GM12891 (cell line): ENCODE results near the gene USF3.

Experiments
- DNase-seq: peaks from one replicate; pipeline ENCODE4 v3.0.0; 2011; ENCODE audit warnings: low spot score; ENCODE audit not compliant: insufficient read length
- FAIRE-seq: peaks from 2 replicates; lab custom pipeline; 2011; peaks lifted over from hg19 to GRCh38; lab: Jason Lieb, UNC
- PAX5 ChIP-seq: IDR thresholded peaks from 2 replicates; pipeline ENCODE4 v1.6.1; 2011; ENCODE audit warnings: low read length, moderate library complexity, mild to moderate bottlenecking; ENCODE audit not compliant: insufficient read depth, severe bottlenecking
- POLR2A ChIP-seq: IDR thresholded peaks from 2 replicates; pipeline ENCODE4 v1.6.1; 2011; ENCODE audit warnings: low read depth, low read length, control low read depth
- POLR2AphosphoS5 ChIP-seq: IDR thresholded peaks from 2 replicates; pipeline ENCODE4 v1.6.1; 2011; ENCODE audit warnings: low read depth, low read length, control low read depth
- POU2F2 ChIP-seq: IDR thresholded peaks from 2 replicates; pipeline ENCODE4 v1.6.1; 2011; ENCODE audit warnings: low read depth, mild to moderate bottlenecking, control low read depth, low read length, moderate library complexity
- SPI1 ChIP-seq: IDR thresholded peaks from 2 replicates; pipeline ENCODE4 v1.6.1; 2011; ENCODE audit warnings: low read depth, low read length, control low read depth
- TAF1 ChIP-seq: IDR thresholded peaks from 2 replicates; pipeline ENCODE4 v1.6.1; 2011; ENCODE audit warnings: low read depth, low read length, control low read depth

Gene USF3

DNA sequence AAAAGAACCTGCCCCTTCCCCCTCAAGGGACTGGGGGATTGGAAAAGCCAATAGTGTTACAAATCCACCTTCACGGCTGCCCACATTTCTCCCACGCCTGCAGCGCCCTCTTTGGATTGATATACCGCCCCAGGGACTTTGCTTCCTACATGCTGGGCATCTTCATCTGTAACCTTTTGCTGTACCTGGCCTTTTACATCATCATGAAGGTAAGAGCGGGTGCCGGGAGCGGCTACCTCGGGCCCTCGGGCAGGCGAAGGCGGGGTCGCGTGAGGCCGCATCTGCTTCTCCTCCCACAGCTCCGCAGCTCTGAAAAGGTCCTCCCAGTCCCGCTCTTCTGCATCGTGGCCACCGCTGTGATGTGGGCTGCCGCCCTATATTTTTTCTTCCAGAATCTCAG, 73.1 kb downstream of the USF3 start:
- TF ChIP-seq PAX5 (no peak), POLR2A (no peak), POLR2AphosphoS5 (no peak), TAF1 (no peak), POU2F2 (no peak), SPI1 (no peak)
- no peak for FAIRE-seq
- DNase-seq, result no peak

DNA sequence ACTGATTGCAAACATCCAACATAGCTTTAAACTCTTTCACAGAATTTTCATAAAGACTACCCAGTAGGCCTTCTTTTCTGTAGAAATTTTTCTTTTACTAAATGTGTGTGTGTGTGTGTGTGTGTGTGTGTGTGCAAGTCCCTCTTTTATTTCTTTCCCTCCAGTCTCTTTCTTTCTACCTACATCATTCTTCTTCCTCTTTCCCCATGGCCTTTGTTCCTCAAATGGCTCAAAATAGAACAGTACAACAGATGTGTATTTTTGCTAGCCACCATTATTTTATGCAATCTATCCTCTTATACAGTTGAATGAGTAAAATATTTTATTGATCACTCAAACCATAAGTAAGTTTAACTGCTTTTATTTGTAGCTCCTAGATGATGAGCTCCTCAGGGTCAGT, 76.4 kb downstream of the USF3 start:
- FAIRE-seq, result no peak
- DNase-seq, result no peak
- TF ChIP-seq SPI1 (no peak), POLR2A (no peak), TAF1 (no peak), PAX5 (no peak)

DNA sequence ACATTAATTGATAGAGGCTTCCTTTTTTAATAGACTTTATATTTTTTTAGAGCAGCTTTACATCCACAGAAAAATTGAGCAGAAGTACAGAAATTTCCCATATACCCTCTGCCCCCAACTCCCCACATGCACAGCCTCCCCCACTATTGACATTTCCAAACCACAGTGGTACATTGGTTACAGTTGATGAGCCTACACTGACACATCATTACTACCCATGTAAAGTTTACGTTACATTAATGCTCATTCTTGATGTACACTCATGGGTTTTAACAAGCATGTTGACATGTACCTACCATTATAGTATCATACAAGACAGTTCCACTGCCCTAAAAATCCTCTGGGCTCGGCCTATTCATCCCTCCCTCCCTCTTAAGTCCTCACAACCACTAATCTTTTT, 78.7 kb downstream of the USF3 start:
- TF ChIP-seq SPI1, result no peak
- TF ChIP-seq POU2F2, result no peak
- FAIRE-seq (peak; percentile 54), DNase-seq (no peak)

DNA sequence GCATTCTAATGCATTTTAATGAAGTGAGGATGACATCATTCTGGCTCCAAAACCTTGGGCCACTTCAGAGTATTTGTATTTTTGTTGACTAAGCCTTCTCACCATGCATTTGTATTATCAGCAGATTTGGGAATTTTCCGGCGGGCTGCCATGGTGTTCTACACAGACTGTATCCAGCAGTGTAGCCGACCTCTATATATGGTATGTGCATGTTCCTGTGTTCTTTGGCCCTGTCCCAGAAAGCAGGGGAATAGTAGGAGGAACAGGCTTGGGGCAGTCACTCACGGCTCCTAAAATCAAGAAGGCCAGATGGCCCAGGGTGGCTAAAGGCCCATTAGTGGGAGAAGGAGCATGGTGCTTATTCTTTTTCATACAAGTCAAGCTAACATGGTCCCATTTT, 80.5 kb downstream of the USF3 start:
- DNase-seq, result no peak
- no peak for FAIRE-seq
- TF ChIP-seq POU2F2 (no peak), POLR2A (no peak)

DNA sequence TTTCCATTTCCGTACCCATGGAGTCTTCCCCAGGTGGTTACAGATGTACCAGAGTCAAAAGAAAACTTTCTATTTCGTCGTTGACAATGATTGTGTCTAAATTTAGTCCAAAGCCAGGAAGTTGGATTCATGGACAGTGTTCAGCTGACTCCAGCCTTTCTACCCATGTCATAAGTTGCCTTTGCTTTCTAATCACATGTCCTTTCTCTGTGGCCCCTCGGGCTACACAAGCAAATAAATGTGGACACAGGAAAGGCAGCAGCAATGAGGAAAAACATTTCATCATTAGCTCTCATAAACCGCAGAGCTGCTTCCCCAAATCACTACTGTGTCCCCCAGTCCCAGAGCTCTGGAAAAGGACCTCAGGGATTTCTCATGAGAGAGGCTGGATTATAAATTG, 82.0 kb downstream of the USF3 start:
- DNase-seq (no peak), FAIRE-seq (no peak)
- no peak for TF ChIP-seq PAX5
- no peak for TF ChIP-seq TAF1
- TF ChIP-seq POLR2AphosphoS5, result no peak
- TF ChIP-seq POLR2A, result no peak
- no peak for TF ChIP-seq SPI1
- no peak for TF ChIP-seq POU2F2

DNA sequence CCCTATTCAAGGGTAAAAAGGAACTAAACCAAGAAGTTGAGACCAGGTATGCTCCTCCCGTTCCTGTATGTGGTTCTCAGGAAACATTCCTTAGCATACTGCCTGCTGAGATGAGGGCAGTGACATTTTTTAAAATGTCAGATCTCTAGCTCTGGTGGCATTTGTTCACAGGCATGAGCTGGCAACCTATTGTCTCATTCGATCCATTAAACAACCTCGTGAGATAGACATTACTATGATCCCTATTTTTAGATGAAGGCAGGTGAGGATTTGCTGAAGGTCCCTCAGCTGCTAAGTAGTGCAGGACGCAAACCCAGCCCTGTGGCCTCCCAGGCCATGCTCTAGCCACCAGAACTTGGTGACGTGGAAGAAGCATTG, 89.2 kb downstream of the USF3 start:
- TF ChIP-seq POLR2AphosphoS5 (no peak), PAX5 (no peak), SPI1 (no peak), POU2F2 (no peak), TAF1 (no peak), POLR2A (no peak)
- FAIRE-seq, result no peak
- DNase-seq, result no peak

DNA sequence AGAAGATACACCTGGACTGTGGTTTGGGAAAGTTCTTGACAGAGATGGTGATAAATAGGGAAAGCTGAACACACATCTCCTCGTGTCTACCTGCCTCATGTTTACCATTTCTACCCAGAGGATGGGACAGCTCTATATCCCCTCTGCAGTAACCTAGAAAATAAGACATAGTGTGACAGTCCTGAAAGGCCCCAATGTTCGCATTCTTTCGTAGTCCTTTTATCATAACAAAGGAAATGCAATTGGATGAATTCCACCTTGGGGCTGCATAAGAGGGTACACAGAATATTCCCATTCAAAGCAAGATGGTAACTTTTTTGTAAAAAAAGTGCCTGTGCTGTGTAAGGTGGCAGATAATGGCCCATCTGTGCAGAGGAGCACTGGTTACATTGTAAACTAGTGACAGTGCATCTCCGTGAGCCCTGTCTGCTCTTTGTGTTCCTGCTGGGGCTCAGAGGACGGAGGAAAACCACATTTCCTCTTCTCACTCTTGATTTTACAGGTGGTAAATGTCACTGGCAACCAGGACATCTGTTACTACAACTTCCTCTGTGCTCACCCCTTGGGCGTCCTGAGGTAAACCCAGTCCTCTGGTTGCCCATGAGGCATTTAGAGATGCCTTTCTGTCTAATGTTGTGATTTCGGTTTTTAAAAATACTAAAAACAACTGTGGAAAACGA, 89.8 kb downstream of the USF3 start:
- no peak for TF ChIP-seq PAX5
- TF ChIP-seq POU2F2, result peak; percentile 58; the same call in 1 of the 2 replicates
- no peak for TF ChIP-seq POLR2A
- TF ChIP-seq POLR2AphosphoS5, result no peak
- no peak for TF ChIP-seq TAF1
- TF ChIP-seq SPI1, result peak; percentile 81
- FAIRE-seq, result peak; percentile 98
- DNase-seq, result peak; percentile 62

DNA sequence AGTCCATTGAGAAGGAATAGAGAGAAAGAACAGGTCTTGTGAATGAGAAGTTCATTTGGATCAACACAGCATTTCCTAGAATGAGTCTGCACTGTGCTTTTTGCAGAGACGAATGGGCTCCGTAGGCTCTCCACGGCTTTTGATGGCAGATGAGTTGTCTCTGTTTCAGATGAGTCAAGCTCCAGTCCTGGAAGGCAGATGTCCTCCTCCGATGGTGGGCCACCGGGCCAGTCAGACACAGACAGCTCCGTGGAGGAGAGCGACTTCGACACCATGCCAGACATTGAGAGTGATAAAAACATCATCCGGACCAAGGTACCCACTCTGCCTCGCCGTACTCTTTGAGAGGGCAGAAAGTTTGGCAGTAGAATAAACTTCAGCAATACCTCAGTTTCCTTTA, 93.6 kb downstream of the USF3 start:
- FAIRE-seq (no peak), DNase-seq (no peak)
- no peak for TF ChIP-seq POU2F2
- no peak for TF ChIP-seq TAF1
- TF ChIP-seq PAX5, result no peak
- TF ChIP-seq POLR2A, result no peak
- TF ChIP-seq POLR2AphosphoS5, result no peak
- TF ChIP-seq SPI1, result no peak

DNA sequence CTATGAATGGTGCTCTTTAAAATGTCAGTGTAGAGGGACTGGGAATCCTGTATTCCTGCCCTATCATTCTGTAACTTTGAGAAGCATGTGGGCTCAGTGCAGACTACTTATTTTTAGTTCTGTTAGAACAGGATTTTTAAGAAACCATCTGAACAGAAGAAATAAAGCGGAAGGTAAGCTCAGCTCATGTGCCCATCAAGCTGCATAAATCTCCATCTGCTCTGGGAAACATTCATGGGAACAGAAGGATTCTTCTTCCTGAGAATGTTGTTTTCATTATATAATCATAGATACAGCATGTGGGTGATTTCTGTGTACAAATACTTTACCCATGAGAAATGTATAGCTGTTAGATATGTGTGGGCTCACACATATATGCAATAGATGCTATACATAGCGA, 94.2 kb downstream of the USF3 start:
- DNase-seq (no peak), FAIRE-seq (no peak)
- TF ChIP-seq PAX5 (no peak), SPI1 (no peak), POLR2AphosphoS5 (no peak), POU2F2 (no peak), POLR2A (no peak), TAF1 (no peak)

DNA sequence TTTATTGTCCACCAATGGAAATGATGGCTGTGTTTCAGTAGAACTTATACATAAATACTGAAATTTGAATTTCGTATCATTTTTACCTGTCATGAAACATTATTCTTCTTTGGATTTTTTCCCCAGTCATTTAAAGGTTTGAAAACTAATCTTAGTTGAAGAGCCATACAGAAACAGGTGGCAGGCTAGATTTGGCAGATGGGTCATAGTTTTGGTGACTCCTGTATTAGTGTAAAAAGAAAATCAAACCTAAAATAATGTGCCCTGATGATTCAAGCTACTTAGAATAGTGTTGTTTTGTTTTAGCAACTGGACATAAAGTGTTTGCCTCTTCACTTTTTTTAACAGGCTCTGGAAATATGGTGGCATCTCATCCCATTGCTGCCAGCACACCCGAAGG, 95.2 kb downstream of the USF3 start:
- no peak for TF ChIP-seq POLR2A
- TF ChIP-seq TAF1, result no peak
- no peak for TF ChIP-seq POU2F2
- TF ChIP-seq PAX5, result no peak
- no peak for DNase-seq
- no peak for FAIRE-seq

DNA sequence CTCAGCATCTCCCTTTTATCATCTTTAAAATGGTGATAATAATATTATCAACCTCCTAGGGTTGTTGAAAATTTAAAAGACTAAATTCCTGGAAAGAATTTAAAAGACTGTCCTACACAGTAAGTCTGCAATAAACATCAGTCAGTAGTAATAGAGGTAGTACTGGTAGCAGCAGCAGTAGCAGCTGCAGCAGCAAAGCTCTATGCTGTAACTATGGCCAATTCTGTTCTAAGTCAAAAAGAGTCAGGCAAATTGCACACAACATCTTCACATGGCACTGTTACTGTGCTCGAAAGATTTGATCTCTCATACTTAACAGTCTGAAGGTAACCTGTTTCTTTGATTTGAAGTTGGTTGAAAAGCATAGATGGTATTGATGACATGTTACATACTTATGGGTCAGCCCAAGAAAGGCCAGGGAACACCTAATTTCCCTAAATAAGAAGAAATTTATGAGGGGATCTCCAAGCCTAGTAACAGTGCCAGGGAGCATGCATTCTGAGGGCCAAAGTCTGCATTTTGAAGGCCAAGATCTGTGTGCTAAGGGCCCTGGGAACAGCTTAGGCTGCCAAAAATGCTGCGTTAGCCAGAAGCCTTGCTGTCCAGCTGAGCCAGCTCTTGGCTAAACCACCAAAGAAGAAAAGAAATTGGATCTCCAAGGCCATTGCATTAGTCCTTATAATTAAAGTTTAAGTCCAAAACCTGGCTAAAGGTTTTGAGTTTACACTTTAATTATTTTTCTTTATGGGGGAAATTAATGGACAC, 95.8 kb downstream of the USF3 start:
- TF ChIP-seq TAF1, result no peak
- TF ChIP-seq POLR2A, result no peak
- TF ChIP-seq PAX5, result no peak
- no peak for TF ChIP-seq POU2F2
- TF ChIP-seq SPI1, result no peak
- no peak for TF ChIP-seq POLR2AphosphoS5
- DNase-seq (no peak), FAIRE-seq (no peak)
